ENCODE measurements around the gene MICALL2. TPM values are rescaled to one million over a fixed set of nuclear protein-coding genes. Genes with fewer than 3 reads are reported as not detected.

Gene MICALL2
- total and polyA plus RNA-seq, 2 experiments from 2014 or later = 6.4 to 12.2 TPM

DNA sequence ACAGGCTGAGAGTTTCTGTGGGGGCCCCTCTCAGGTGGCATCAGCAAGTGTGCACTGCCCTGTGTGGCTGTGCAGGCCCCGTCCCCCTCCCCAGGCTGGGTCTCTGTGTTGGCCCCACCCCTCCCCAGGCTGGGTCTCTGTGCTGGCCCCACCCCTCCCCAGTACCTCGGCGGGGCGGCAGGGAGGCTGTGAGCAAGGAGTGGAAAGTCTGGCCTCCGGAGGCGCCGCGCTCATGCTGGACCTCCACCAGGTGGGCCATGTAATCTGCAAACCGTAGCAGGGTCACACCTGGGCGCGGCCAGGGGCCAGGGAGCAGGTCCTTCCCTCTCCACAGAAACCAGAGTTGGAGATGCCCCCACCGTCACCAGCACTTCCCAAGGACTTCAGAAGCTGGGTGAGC is 21.4 kb upstream of the MICALL2 start:
- H3K4me3 ChIP-seq = no peak overlapping the region
- no peaks in the 10 kb centered on the region for H3K79me2 ChIP-seq (ENCODE audit: insufficient read depth)
- TF ChIP-seq EZH2 (IDR thresholded peaks at IDR 0.05; ENCODE audit: insufficient read depth, poor library complexity, severe bottlenecking) = no peak
- TF ChIP-seq EZH2phosphoT487 (IDR thresholded peaks at IDR 0.05; ENCODE audit: insufficient read depth, low read depth) = no peak
- no peak overlapping the region for H3K4me2 ChIP-seq (ENCODE audit: unreplicated experiment)
- no peaks in the 10 kb centered on the region for H3F3A ChIP-seq (ENCODE audit: insufficient read depth)
- H3K9me3 ChIP-seq (ENCODE audit: low read depth) = no peaks in the 10 kb centered on the region
- no peaks in the 10 kb centered on the region for H3K9me2 ChIP-seq (ENCODE audit: insufficient read depth)
- no peak overlapping the region for H3K9ac ChIP-seq
- in situ Hi-C loops (cut with MboI) = no loop called here
- no peaks in the 10 kb centered on the region for H3K27me3 ChIP-seq (replicated peaks; ENCODE audit: insufficient read depth)
- H4K20me1 ChIP-seq (ENCODE audit: insufficient read depth) = no peaks in the 10 kb centered on the region
- H3K36me3 ChIP-seq (ENCODE audit: low read depth) = no peaks in the 10 kb centered on the region
- H3K4me1 ChIP-seq (ENCODE audit: insufficient read depth) = no peaks in the 10 kb centered on the region
- no peak for DNase-seq
- 88 to 93% methylated on average over 10 to 12 of the region's 12 CpGs for WGBS, 2 experiments (ENCODE audit: low coverage in 1 of 2, low lambda C conversion rate in 2 of 2, missing lambda C conversion rate in 2 of 2)
- no peak overlapping the region for H3K27ac ChIP-seq
- no peak overlapping the region for H2AFZ ChIP-seq

DNA sequence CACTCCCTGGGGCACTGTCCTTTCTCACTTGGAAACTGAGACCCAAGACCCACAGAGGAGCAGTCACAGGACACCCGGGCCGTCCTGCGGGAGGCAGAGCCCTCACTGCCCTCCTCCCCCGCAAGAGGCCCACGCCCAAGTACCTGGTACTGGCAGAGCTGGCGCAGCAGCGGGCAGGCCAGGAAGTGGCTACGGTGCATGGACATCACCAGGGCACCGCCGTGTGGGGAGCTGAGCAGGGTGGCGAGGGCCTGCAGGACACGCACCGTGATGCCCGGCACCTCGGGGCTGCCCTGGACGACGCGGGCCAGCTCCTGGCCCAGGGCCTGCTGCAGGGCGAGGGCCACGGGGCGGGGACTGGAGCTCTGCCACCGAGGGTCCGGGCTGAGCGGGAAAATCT is 20.0 kb upstream of the MICALL2 start:
- no peak for DNase-seq
- no peaks in the 10 kb centered on the region for H4K20me1 ChIP-seq (ENCODE audit: insufficient read depth)
- H3K4me1 ChIP-seq (ENCODE audit: insufficient read depth) = no peaks in the 10 kb centered on the region
- TF ChIP-seq EZH2phosphoT487 (IDR thresholded peaks at IDR 0.05; ENCODE audit: insufficient read depth, low read depth) = no peak
- TF ChIP-seq EZH2 (IDR thresholded peaks at IDR 0.05; ENCODE audit: insufficient read depth, poor library complexity, severe bottlenecking) = no peak
- no peak overlapping the region for H2AFZ ChIP-seq
- H3K9me3 ChIP-seq (ENCODE audit: low read depth) = no peaks in the 10 kb centered on the region
- H3K9ac ChIP-seq = no peak overlapping the region
- H3K79me2 ChIP-seq (ENCODE audit: insufficient read depth) = no peaks in the 10 kb centered on the region
- H3K4me3 ChIP-seq = no peak overlapping the region
- no peaks in the 10 kb centered on the region for H3F3A ChIP-seq (ENCODE audit: insufficient read depth)
- no peaks in the 10 kb centered on the region for H3K36me3 ChIP-seq (ENCODE audit: low read depth)
- H3K27ac ChIP-seq = no peak overlapping the region
- no peaks in the 10 kb centered on the region for H3K27me3 ChIP-seq (replicated peaks; ENCODE audit: insufficient read depth)
- no peaks in the 10 kb centered on the region for H3K9me2 ChIP-seq (ENCODE audit: insufficient read depth)
- no peak overlapping the region for H3K4me2 ChIP-seq (ENCODE audit: unreplicated experiment)
- WGBS, 2 experiments (ENCODE audit: low coverage in 1 of 2, low lambda C conversion rate in 2 of 2, missing lambda C conversion rate in 2 of 2) = 87 to 93% methylated on average over 18 to 24 of the region's 24 CpGs
- in situ Hi-C loops (cut with MboI) = no loop called here

DNA sequence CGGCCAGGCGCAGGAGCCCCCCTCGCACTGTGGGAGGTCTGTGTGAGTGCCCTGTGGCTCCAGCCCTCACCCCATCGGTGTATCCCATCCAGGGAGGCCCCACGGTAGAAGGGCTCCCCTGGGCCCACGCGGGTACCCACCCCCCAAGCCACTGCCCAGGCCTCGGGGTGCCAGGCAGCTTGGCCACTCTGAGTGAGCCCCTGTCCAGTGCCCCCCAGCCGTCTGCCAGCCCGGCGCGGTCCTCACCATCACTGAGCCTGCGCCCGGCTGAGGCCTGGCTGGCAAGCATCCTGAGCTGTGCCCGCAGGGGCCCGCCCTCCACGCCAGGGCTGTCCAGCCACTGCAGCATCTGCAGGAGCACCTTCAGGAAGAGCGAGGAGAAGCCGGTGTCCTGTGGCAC is 19.2 kb upstream of the MICALL2 start:
- no peaks in the 10 kb centered on the region for H3K79me2 ChIP-seq (ENCODE audit: insufficient read depth)
- H2AFZ ChIP-seq = no peak overlapping the region
- H3K4me1 ChIP-seq (ENCODE audit: insufficient read depth) = no peaks in the 10 kb centered on the region
- no peak overlapping the region for H3K4me2 ChIP-seq (ENCODE audit: unreplicated experiment)
- H3K27me3 ChIP-seq (replicated peaks; ENCODE audit: insufficient read depth) = no peaks in the 10 kb centered on the region
- no peaks in the 10 kb centered on the region; the same call in 1 of the 2 replicates for H3K36me3 ChIP-seq (ENCODE audit: low read depth)
- in situ Hi-C loops (cut with MboI) = no loop called here
- H3K9me2 ChIP-seq (ENCODE audit: insufficient read depth) = no peaks in the 10 kb centered on the region
- no peak overlapping the region for H3K9ac ChIP-seq
- H3F3A ChIP-seq (ENCODE audit: insufficient read depth) = no peaks in the 10 kb centered on the region
- no peak overlapping the region for H3K27ac ChIP-seq
- no peaks in the 10 kb centered on the region for H4K20me1 ChIP-seq (ENCODE audit: insufficient read depth)
- WGBS, 2 experiments (ENCODE audit: low coverage in 1 of 2, low lambda C conversion rate in 2 of 2, missing lambda C conversion rate in 2 of 2) = 86 to 88% methylated on average over 18 to 19 of the region's 19 CpGs
- no peaks in the 10 kb centered on the region for H3K9me3 ChIP-seq (ENCODE audit: low read depth)
- no peak for DNase-seq
- no peak overlapping the region for H3K4me3 ChIP-seq
- TF ChIP-seq EZH2phosphoT487 (IDR thresholded peaks at IDR 0.05; ENCODE audit: insufficient read depth, low read depth) (no peak), EZH2 (IDR thresholded peaks at IDR 0.05; ENCODE audit: insufficient read depth, poor library complexity, severe bottlenecking) (no peak)

DNA sequence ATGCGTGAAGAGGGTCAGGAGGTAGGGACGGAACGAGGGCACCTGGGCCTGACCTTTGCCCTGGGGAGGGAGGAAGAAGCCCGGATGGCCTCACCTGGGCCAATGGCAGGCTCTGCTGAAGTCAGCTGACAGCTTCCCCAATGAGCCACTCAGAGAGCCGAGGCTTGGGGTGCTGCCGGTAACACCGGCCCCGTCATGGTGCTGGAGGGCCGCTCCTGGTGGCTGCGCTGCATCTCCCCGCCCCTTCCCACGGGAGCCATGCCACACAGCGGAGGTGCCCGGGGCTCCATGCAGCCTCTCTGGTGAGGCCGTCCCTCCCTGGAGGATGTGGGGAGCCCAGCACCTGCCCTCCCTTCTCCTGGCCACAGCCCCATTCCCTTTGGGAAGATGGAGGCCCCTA is 17.6 kb upstream of the MICALL2 start:
- Histone ChIP-seq H4K20me1 (ENCODE audit: insufficient read depth) (no peaks in the 10 kb centered on the region), H3K9ac (no peak overlapping the region), H2AFZ (no peak overlapping the region), H3F3A (ENCODE audit: insufficient read depth) (no peaks in the 10 kb centered on the region), H3K27me3 (replicated peaks; ENCODE audit: insufficient read depth) (no peaks in the 10 kb centered on the region), H3K9me3 (ENCODE audit: low read depth) (no peaks in the 10 kb centered on the region), H3K9me2 (ENCODE audit: insufficient read depth) (no peaks in the 10 kb centered on the region), H3K4me3 (no peak overlapping the region), H3K79me2 (ENCODE audit: insufficient read depth) (no peaks in the 10 kb centered on the region), H3K4me2 (ENCODE audit: unreplicated experiment) (no peak overlapping the region), H3K36me3 (ENCODE audit: low read depth) (no peaks in the 10 kb centered on the region; the same call in 1 of the 2 replicates), H3K4me1 (ENCODE audit: insufficient read depth) (no peaks in the 10 kb centered on the region), H3K27ac (no peak overlapping the region)
- DNase-seq = no peak
- no peak for TF ChIP-seq EZH2phosphoT487 (IDR thresholded peaks at IDR 0.05; ENCODE audit: insufficient read depth, low read depth)
- TF ChIP-seq EZH2 (IDR thresholded peaks at IDR 0.05; ENCODE audit: insufficient read depth, poor library complexity, severe bottlenecking) = no peak
- WGBS, 2 experiments (ENCODE audit: low coverage in 1 of 2, low lambda C conversion rate in 2 of 2, missing lambda C conversion rate in 2 of 2) = 88 to 93% methylated on average over 12 to 15 of the region's 15 CpGs
- in situ Hi-C loops (cut with MboI) = no loop called here

DNA sequence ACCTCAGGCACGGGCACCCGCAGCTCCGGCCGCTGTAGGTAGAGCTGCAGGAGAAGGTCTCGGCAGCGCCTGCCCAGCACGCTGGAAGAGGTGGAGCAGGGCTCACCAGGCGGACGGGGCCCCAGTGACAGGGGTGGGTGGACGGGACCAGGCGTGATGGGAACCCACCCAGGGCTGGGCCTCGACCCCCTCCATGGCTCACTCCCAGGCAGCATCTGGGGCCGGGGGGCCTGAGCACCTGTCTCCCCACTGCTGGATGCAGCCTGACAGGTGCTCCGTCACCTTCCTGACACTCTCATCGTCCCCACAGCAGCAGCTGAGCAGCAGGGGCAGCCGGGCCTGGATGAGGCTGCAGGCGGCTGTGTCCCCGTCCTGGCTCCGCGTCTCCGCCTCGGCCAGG is 16.7 kb upstream of the MICALL2 start:
- WGBS, 2 experiments (ENCODE audit: low coverage in 1 of 2, low lambda C conversion rate in 2 of 2, missing lambda C conversion rate in 2 of 2) = 92 to 94% methylated on average over 22 of the region's 22 CpGs
- no peak for DNase-seq
- Histone ChIP-seq H3K27me3 (replicated peaks; ENCODE audit: insufficient read depth) (no peaks in the 10 kb centered on the region), H3K4me3 (no peak overlapping the region), H4K20me1 (ENCODE audit: insufficient read depth) (no peaks in the 10 kb centered on the region), H3K9ac (no peak overlapping the region), H3F3A (ENCODE audit: insufficient read depth) (no peaks in the 10 kb centered on the region), H3K4me1 (ENCODE audit: insufficient read depth) (no peaks in the 10 kb centered on the region), H3K27ac (no peak overlapping the region), H3K4me2 (ENCODE audit: unreplicated experiment) (no peak overlapping the region), H3K9me2 (ENCODE audit: insufficient read depth) (no peaks in the 10 kb centered on the region), H3K36me3 (ENCODE audit: low read depth) (no peaks in the 10 kb centered on the region; the same call in 1 of the 2 replicates), H3K9me3 (ENCODE audit: low read depth) (no peaks in the 10 kb centered on the region), H2AFZ (no peak overlapping the region), H3K79me2 (ENCODE audit: insufficient read depth) (no peaks in the 10 kb centered on the region)
- in situ Hi-C loops (cut with MboI) = no loop called here
- TF ChIP-seq EZH2phosphoT487 (IDR thresholded peaks at IDR 0.05; ENCODE audit: insufficient read depth, low read depth) (no peak), EZH2 (IDR thresholded peaks at IDR 0.05; ENCODE audit: insufficient read depth, poor library complexity, severe bottlenecking) (no peak)
